ENCODE data around the gene TOE1. TPM values are rescaled to one million over a fixed set of nuclear protein-coding genes. Genes with fewer than 3 reads are reported as not detected.

The TOE1 gene
- total and polyA plus RNA-seq, 2 of the 8 experiments (the other 6 are each of a cell fraction or from before 2014, with no cell fraction given): 15.2 to 25.8 TPM

DNA sequence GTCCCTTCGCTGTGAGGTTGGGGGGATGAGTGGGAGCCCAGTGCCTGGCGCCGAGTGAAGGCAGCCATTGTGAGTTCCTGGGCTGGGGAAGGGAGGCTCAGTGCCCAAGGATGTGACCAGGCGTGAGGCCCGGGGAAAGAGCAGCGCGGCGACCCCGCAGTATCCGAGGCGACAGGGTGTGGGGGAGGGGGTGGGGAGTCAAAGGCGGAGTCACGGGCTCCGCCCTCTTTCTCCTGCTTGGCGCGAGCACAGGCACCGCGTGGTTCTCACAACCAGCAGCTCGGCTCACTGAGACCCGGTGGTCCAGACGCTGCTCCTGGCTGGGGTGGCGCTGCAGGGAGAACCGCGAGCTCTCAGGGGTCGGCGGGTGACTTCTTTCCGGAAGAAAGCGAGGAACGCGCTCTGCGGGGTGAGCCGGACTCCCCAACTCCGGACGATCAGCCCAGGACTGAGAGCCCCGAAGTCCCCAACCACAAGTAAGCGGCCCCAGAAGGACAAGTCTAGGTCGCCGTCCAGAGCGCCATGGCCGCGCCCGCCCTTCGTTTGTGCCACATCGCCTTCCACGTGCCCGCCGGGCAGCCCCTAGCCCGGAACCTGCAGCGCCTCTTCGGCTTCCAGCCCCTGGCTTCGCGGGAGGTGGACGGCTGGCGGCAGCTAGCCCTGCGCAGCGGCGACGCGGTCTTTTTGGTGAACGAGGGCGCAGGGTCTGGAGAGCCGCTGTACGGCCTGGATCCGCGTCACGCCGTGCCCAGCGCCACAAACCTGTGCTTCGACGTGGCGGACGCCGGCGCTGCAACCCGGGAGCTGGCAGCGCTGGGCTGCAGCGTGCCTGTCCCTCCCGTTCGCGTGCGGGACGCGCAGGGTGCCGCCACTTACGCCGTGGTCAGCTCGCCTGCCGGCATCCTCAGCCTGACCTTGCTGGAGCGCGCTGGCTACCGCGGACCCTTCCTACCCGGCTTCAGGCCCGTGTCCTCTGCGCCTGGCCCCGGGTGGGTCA, 13.0 kb upstream of the TOE1 start, which contains the start of gene HPDL:
Gene HPDL (plus strand): TSS at position 269 of the 997 bp plus-strand sequence. CDS start 254 bp downstream, at position 523.
- H3K9me3 ChIP-seq (ENCODE audit: insufficient read depth in 2 of 2, low read depth in 1 of 2, low read length in 1 of 2): no peaks in the 10 kb centered on the region
- POLR2A ChIA-PET (ENCODE audit: partially characterized antibody): interaction anchor here (0.7 to 16.3 kb wide), 30 partner anchors 12 to 551 kb away, joined by 3 to 472 read pairs (median 5); partner anchors contain the start of genes CCDC163, HECTD3, MMACHC and MUTYH
- H4K8ac ChIP-seq (ENCODE audit: extremely low read depth, insufficient read depth, low read length): peak within 1 kb of the TSS; percentile 91
- H3K14ac ChIP-seq (ENCODE audit: insufficient read length): no peak within 1 kb of the TSS
- peak within 1 kb of the TSS; percentile 71 to 89 for H3K4me2 ChIP-seq (ENCODE audit: insufficient read depth in 1 of 2, low read depth in 2 of 2, low read length in 2 of 2)
- WGBS, 2 experiments (ENCODE audit: extremely low coverage in 1 of 2, insufficient coverage in 1 of 2, insufficient read length in 1 of 2, insufficient replicate concordance in 2 of 2, low coverage in 1 of 2, low lambda C conversion rate in 2 of 2, missing lambda C conversion rate in 1 of 2): 13% methylated on average over 83 of the region's 96 CpGs; no CpG with 5 or more reads in 1 of the 2 experiments
- H2BK20ac ChIP-seq (ENCODE audit: low read length): no peak within 1 kb of the TSS; the same call in 1 of the 2 replicates
- peak within 1 kb of the TSS; percentile 99 for H3K18ac ChIP-seq (ENCODE audit: extremely low read depth, low read length)
- H3K23ac ChIP-seq (ENCODE audit: insufficient read length): no peak within 1 kb of the TSS
- peak within 1 kb of the TSS; percentile 87 for H3K4ac ChIP-seq (replicated peaks; ENCODE audit: insufficient read length, low read depth, low read length)
- H3K27me3 ChIP-seq (replicated peaks in 1 of 4; ENCODE audit: control insufficient read depth in 3 of 4, extremely low read depth in 1 of 4, insufficient read depth in 3 of 4, low read length in 3 of 4): no peaks in the 10 kb centered on the region
- peaks cover 8 to 24% (median 14%) of the 10 kb centered on the region in 4 experiments; a peak in 6 of 7 replicates for H3K4me1 ChIP-seq (replicated peaks in 1 of 4; ENCODE audit: control insufficient read depth in 3 of 4, insufficient read depth in 4 of 4, low read length in 3 of 4)
- FAIRE-seq (no peak), DNase-seq (ENCODE audit: low read depth in 1 of 2, low spot score in 2 of 2) (peak; percentile 64 to 85)
- H4K5ac ChIP-seq (ENCODE audit: insufficient read length, low read depth, low read length): peak within 1 kb of the TSS; percentile 73
- H2BK15ac ChIP-seq (ENCODE audit: low read length): 0 out of 2 replicates have a peak within 1 kb of the TSS, but pooled peaks have one; percentile 21
- peaks cover 0 to 2% of the 10 kb centered on the region in 2 experiments for H4K20me1 ChIP-seq (replicated peaks in 1 of 2; ENCODE audit: control insufficient read depth in 1 of 2, insufficient read depth in 2 of 2, low read length in 2 of 2)
- peak within 1 kb of the TSS; percentile 77 for H2BK12ac ChIP-seq (ENCODE audit: low read depth, low read length)
- peak within 1 kb of the TSS; percentile 65; the same call in 1 of the 2 replicates for H3K27ac ChIP-seq (ENCODE audit: low read depth, low read length)
- peaks cover 0 to 26% (median 6%) of the 10 kb centered on the region in 4 experiments; a peak in 3 of 8 replicates for H3K36me3 ChIP-seq (ENCODE audit: control insufficient read depth in 2 of 4, insufficient read depth in 4 of 4, low read length in 3 of 4)
- peaks cover 11% of the 10 kb centered on the region; the same call in 1 of the 2 replicates for H3K23me2 ChIP-seq (ENCODE audit: low read depth, low read length)
- peak within 1 kb of the TSS; percentile 91 for H2AK5ac ChIP-seq (ENCODE audit: low read depth, low read length)
- peaks cover 5% of the 10 kb centered on the region; the same call in 1 of the 2 replicates for H3K79me1 ChIP-seq (ENCODE audit: low read depth, low read length)
- H3K56ac ChIP-seq (replicated peaks; ENCODE audit: insufficient read length, low read depth, low read length): peak within 1 kb of the TSS; percentile 83
- peak within 1 kb of the TSS; percentile 47 for H2BK120ac ChIP-seq (replicated peaks; ENCODE audit: low read depth, low read length)
- CTCF ChIA-PET (ENCODE audit: partially characterized antibody): interaction anchor here (0.6 to 5.3 kb wide), 16 partner anchors 10 to 527 kb away, joined by 3 to 29 read pairs (median 4); partner anchors contain the start of genes MUTYH, PLK3 and TOE1
- peak within 1 kb of the TSS; percentile 64; the same call in 1 of the 2 replicates for H2BK5ac ChIP-seq (ENCODE audit: low read depth, low read length)
- H4K91ac ChIP-seq (replicated peaks; ENCODE audit: insufficient read length, low read length): peak within 1 kb of the TSS; percentile 89
- peaks cover 3 to 22% of the 10 kb centered on the region in 2 experiments; a peak in 3 of 4 replicates for H3K79me2 ChIP-seq (ENCODE audit: control insufficient read depth in 1 of 2, insufficient read depth in 2 of 2, low read length in 2 of 2)
- peak within 1 kb of the TSS; percentile 61 to 69 (median 64) for H3K4me3 ChIP-seq (ENCODE audit: extremely low read depth in 1 of 4, insufficient read depth in 2 of 4, low read depth in 3 of 4, low read length in 4 of 4)
- H3K9ac ChIP-seq (replicated peaks in 1 of 4; ENCODE audit: extremely low read depth in 1 of 4, low read depth in 3 of 4, low read length in 3 of 4): peak within 1 kb of the TSS; percentile 62 to 87 (median 85)
- no peak within 1 kb of the TSS for H2AFZ ChIP-seq (ENCODE audit: low read length)
- TF ChIP-seq ASH2L (IDR thresholded peaks at IDR 0.05; ENCODE audit: low read length): peak; percentile 83
- TF ChIP-seq CREB1 (IDR thresholded peaks at IDR 0.05): peak; percentile 67
- TF ChIP-seq, protein P1, sequence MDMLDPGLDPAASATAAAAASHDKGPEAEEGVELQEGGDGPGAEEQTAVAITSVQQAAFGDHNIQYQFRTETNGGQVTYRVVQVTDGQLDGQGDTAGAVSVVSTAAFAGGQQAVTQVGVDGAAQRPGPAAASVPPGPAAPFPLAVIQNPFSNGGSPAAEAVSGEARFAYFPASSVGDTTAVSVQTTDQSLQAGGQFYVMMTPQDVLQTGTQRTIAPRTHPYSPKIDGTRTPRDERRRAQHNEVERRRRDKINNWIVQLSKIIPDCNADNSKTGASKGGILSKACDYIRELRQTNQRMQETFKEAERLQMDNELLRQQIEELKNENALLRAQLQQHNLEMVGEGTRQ (IDR thresholded peaks at IDR 0.05; ENCODE audit: low read length): peak; percentile 59
- peak; percentile 75 to 92; a peak in 3 of 4 replicates for TF ChIP-seq SIN3A (conservative IDR thresholded peaks at IDR 0.05 in 1 of 2, IDR thresholded peaks at IDR 0.05 in 1 of 2; ENCODE audit: low read depth in 1 of 2, low read length in 2 of 2)
- peak; percentile 17; the same call in 1 of the 2 replicates for TF ChIP-seq KDM1A (IDR thresholded peaks at IDR 0.05; ENCODE audit: borderline replicate concordance, low read length)
- TF ChIP-seq TAF7 (optimal IDR thresholded peaks at IDR 0.05; ENCODE audit: borderline replicate concordance, low read depth, low read length): peak; percentile 96
- TF ChIP-seq EP300 (IDR thresholded peaks at IDR 0.05; ENCODE audit: borderline replicate concordance in 1 of 2, low read depth in 2 of 2, low read length in 2 of 2): peak in 1 of 2 experiments; percentile 15; a peak in 1 of 3 replicates
